HCT116 (cell line): ENCODE measurements around the gene ARNT2. TPM values are rescaled to one million over a fixed set of nuclear protein-coding genes. Genes with fewer than 3 reads are reported as not detected.

Experiments used
- ATAC-seq: fragments of 200-7000 bp; cut with Tn5 transposase; 2 replicates; pipeline ENCODE4 v1.9.1; 2020; ENCODE audit warnings: mild to moderate bottlenecking, moderate library complexity
- BruUV-seq: library from RNA; stranded (reverse); fragments of 400-500 nt; replicated peaks from 2 replicates; lab custom pipeline; 2021; lab: Mats Ljungman, UMichigan
- CTCF ChIA-PET: fragments of 300-600 bp; sonication (Branson Sonifier 250); formaldehyde crosslinking; loops from one replicate; lab custom pipeline; 2021; ENCODE audit warnings: antibody characterized with exemption; lab: Charles Lee
- POLR2A ChIA-PET: fragments of 300-600, 350-600 bp; sonication (Branson Sonifier 250); formaldehyde crosslinking; loops from one replicate; lab custom pipeline; 2021; ENCODE audit warnings: antibody characterized with exemption; lab: Charles Lee
- RAD21 ChIA-PET, 2 experiments: fragments of 300-600 bp; sonication (Branson Sonifier 250); formaldehyde crosslinking; loops; one replicate each; lab custom pipeline; 2023; ENCODE audit warnings: low total read pairs in 2 of 2; ENCODE audit not compliant: uncharacterized antibody in 2 of 2, unreplicated experiment in 2 of 2, low non-redundant PET in 1 of 2; lab: Charles Lee
- DNase-seq: peaks from one replicate; pipeline ENCODE4 v3.0.0-alpha.2; 2010; ENCODE audit warnings: low read depth, low spot score
- H2AFZ ChIP-seq: fragments of 200-600 bp; shearing (Covaris generic), sonication (generic); 2 replicates; pipeline ENCODE4 v1.6.1; 2017; ENCODE audit warnings: low read depth, mixed run types, mixed read lengths, antibody characterized with exemption, low read length; ENCODE audit not compliant: poor library complexity, severe bottlenecking
- H3K27ac ChIP-seq: 2 replicates; pipeline ENCODE4 v1.5.1; 2012; ENCODE audit warnings: low read depth, low read length
- H3K27me3 ChIP-seq: fragments of 200-600 bp; sonication (generic); 2 replicates; pipeline ENCODE4 v1.6.1; 2016; ENCODE audit warnings: mixed run types, low read length, mixed read lengths; ENCODE audit not compliant: insufficient read depth
- H3K36me3 ChIP-seq, 2 experiments: fragments of 200-500 bp in 1 of 2; fragments of 200-600 bp in 1 of 2; sonication (Bioruptor generic) in 1 of 2; sonication (generic) in 1 of 2; 2 replicates each; pipeline versions ENCODE4 v1.5.1 to v1.6.1; 2014 to 2016; ENCODE audit warnings: low read length in 2 of 2, inconsistent platforms in 1 of 2, mixed read lengths in 1 of 2, mixed run types in 1 of 2; ENCODE audit not compliant: insufficient read depth in 2 of 2, control insufficient read depth in 1 of 2
- H3K4me1 ChIP-seq, 2 experiments: fragments of 200-600 bp in 1 of 2; sonication (generic) in 1 of 2; 2 replicates each; pipeline versions ENCODE4 v1.5.1 to v1.6.1; 2012 to 2017; ENCODE audit warnings: low read length in 2 of 2, inconsistent platforms in 1 of 2, mild to moderate bottlenecking in 1 of 2, mixed read lengths in 1 of 2, mixed run types in 1 of 2, moderate library complexity in 1 of 2; ENCODE audit not compliant: insufficient read depth in 2 of 2, control insufficient read depth in 1 of 2
- H3K4me2 ChIP-seq: fragments of 200-600 bp; sonication (generic); 2 replicates; pipeline ENCODE4 v1.6.1; 2017; ENCODE audit warnings: mixed run types, low read length, mixed read lengths
- H3K4me3 ChIP-seq, 2 experiments: fragments of 200-600 bp in 1 of 2; sonication (generic) in 1 of 2; replicated peaks in 1 of 2; 2 replicates each; pipeline ENCODE4 v1.5.1; 2011 to 2016; ENCODE audit warnings: low read length in 2 of 2, control low read depth in 1 of 2, low read depth in 1 of 2, mild to moderate bottlenecking in 1 of 2, mixed read lengths in 1 of 2, mixed run types in 1 of 2
- H3K79me2 ChIP-seq: fragments of 200-600 bp; sonication (generic); 2 replicates; pipeline ENCODE4 v1.6.1; 2017; ENCODE audit warnings: mild to moderate bottlenecking, mixed run types, low read length, moderate library complexity, mixed read lengths; ENCODE audit not compliant: insufficient read depth
- H3K9ac ChIP-seq: fragments of 200-600 bp; sonication (generic); 2 replicates; pipeline ENCODE4 v1.6.1; 2016; ENCODE audit warnings: low read length, mixed read lengths
- H3K9me2 ChIP-seq: fragments of 200-600 bp; sonication (generic), shearing (Covaris generic); 2 replicates; pipeline ENCODE4 v1.6.1; 2017; ENCODE audit warnings: mixed run types, mild to moderate bottlenecking, moderate library complexity; ENCODE audit not compliant: insufficient read depth
- H3K9me3 ChIP-seq, 2 experiments: fragments of 200-500 bp in 1 of 2; fragments of 200-600 bp in 1 of 2; sonication (Bioruptor generic) in 1 of 2; sonication (generic) in 1 of 2; 2 replicates each; pipeline ENCODE4 v1.6.1; 2014 to 2017; ENCODE audit warnings: low read length in 2 of 2, mixed read lengths in 2 of 2, inconsistent platforms in 1 of 2, low read depth in 1 of 2, mild to moderate bottlenecking in 1 of 2, mixed run types in 1 of 2, moderate library complexity in 1 of 2; ENCODE audit not compliant: control insufficient read depth in 1 of 2, insufficient read depth in 1 of 2
- H4K20me1 ChIP-seq: fragments of 200-600 bp; sonication (generic), shearing (Covaris generic); 2 replicates; pipeline ENCODE4 v1.6.1; 2017; ENCODE audit warnings: mixed run types, mild to moderate bottlenecking, moderate library complexity; ENCODE audit not compliant: insufficient read depth
- ATF3 ChIP-seq: IDR thresholded peaks from 2 replicates; pipeline ENCODE4 v1.6.1; 2012
- CBX3 ChIP-seq: IDR thresholded peaks from 2 replicates; pipeline ENCODE4 v1.6.1; 2012; ENCODE audit warnings: low read depth
- EZH2phosphoT487 ChIP-seq: fragments of 200-600 bp; IDR thresholded peaks from 2 replicates; pipeline ENCODE4 v1.6.1; 2018; ENCODE audit warnings: antibody characterized with exemption, borderline replicate concordance
- JUND ChIP-seq: IDR thresholded peaks from 2 replicates; pipeline ENCODE4 v1.6.1; 2012
- POLR2AphosphoS5 ChIP-seq: IDR thresholded peaks from 2 replicates; pipeline ENCODE4 v1.6.1; 2011; ENCODE audit warnings: mild to moderate bottlenecking, low read depth, low read length, moderate library complexity
- REST ChIP-seq: IDR thresholded peaks from 2 replicates; pipeline ENCODE4 v1.6.1; 2012; ENCODE audit warnings: low read depth
- SIN3A ChIP-seq: IDR thresholded peaks from 2 replicates; pipeline ENCODE4 v1.6.1; 2012; ENCODE audit warnings: low read depth
- TCF7L2 ChIP-seq: IDR thresholded peaks from 2 replicates; pipeline ENCODE4 v1.7.0; 2011; ENCODE audit warnings: borderline replicate concordance, inconsistent platforms; ENCODE audit not compliant: insufficient read depth, insufficient read length; ENCODE audit errors: extremely low read depth
- YY1 ChIP-seq: IDR thresholded peaks from 2 replicates; pipeline ENCODE4 v1.6.1; 2011; ENCODE audit warnings: low read length, low read depth, moderate library complexity, mild to moderate bottlenecking; ENCODE audit not compliant: insufficient replicate concordance; ENCODE audit errors: extremely low read depth
- ZBTB33 ChIP-seq: IDR thresholded peaks from 2 replicates; pipeline ENCODE4 v1.6.1; 2011; ENCODE audit warnings: mild to moderate bottlenecking, low read length, moderate library complexity; ENCODE audit not compliant: insufficient replicate concordance; ENCODE audit errors: extremely low read depth
- ZNF274 ChIP-seq: fragments of 200-500 bp; sonication (Bioruptor generic); IDR thresholded peaks from 2 replicates; pipeline ENCODE4 v1.6.1; 2014; ENCODE audit warnings: mild to moderate bottlenecking, low read depth, low read length, inconsistent platforms
- intact Hi-C: fragments of 100-400 bp; cut with micrococcal nuclease; formaldehyde crosslinking; loops from 2 replicates; pipeline ENCODE4 v1.10.0; 2022
- total RNA-seq: library from RNA; stranded (reverse); gene quantifications from one replicate; pipeline ENCODE4 v1.2.1, GENCODE V29; 2021; ENCODE audit not compliant: unreplicated experiment

The ARNT2 gene
- total RNA-seq, 1 experiment from 2014 or later = 3.0 TPM

- H3K4me2 ChIP-seq = no peak overlapping the region
- no peaks in the 10 kb centered on the region for H3K79me2 ChIP-seq
- ChIA-PET POLR2A (no interaction called here), RAD21 (no interaction called here), CTCF (no interaction called here)
- H3K4me1 ChIP-seq = no peaks in the 10 kb centered on the region
- ATAC-seq = no peak
- no peak overlapping the region for H3K4me3 ChIP-seq
- no peak overlapping the region for H3K9ac ChIP-seq
- H3K27ac ChIP-seq = no peak overlapping the region
- H3K27me3 ChIP-seq = no peaks in the 10 kb centered on the region
- no TSS peak for BruUV-seq
- no peaks in the 10 kb centered on the region for H3K9me2 ChIP-seq
- TF ChIP-seq CBX3 (no peak), REST (no peak), ATF3 (no peak)
- H3K9me3 ChIP-seq = no peaks in the 10 kb centered on the region
- no peaks in the 10 kb centered on the region for H4K20me1 ChIP-seq
- intact Hi-C loops = no loop called here
- no peaks in the 10 kb centered on the region for H3K36me3 ChIP-seq
- no peak for DNase-seq
- no peak overlapping the region for H2AFZ ChIP-seq
Measured at GRCh38 chr15:80559320-80559693, 155.1 kb downstream of the ARNT2 start.

- no peaks in the 10 kb centered on the region for H3K9me2 ChIP-seq
- CTCF ChIA-PET = no interaction called here
- H3K27me3 ChIP-seq = no peaks in the 10 kb centered on the region
- no peak overlapping the region for H3K27ac ChIP-seq
- no peak for TF ChIP-seq ZNF274
- no peak for TF ChIP-seq SIN3A
- no peak for TF ChIP-seq JUND
- TF ChIP-seq ATF3 = no peak
- no peak for TF ChIP-seq TCF7L2
- no peak for TF ChIP-seq EZH2phosphoT487
- no peak for TF ChIP-seq YY1
- no peak for TF ChIP-seq ZBTB33
- TF ChIP-seq POLR2AphosphoS5 = no peak
- no peak for TF ChIP-seq CBX3
- no peak overlapping the region for H2AFZ ChIP-seq
- H3K36me3 ChIP-seq = no peaks in the 10 kb centered on the region
- DNase-seq = no peak
- POLR2A ChIA-PET = no interaction called here
- RAD21 ChIA-PET = no interaction called here
- no TSS peak for BruUV-seq
- H3K4me1 ChIP-seq = no peaks in the 10 kb centered on the region
- H3K9ac ChIP-seq = no peak overlapping the region
- intact Hi-C loops = loop anchor here (10.0 kb wide), 1 partner anchor 705 kb away; no protein-coding TSS in a partner anchor
- no peak overlapping the region for H3K4me2 ChIP-seq
- no peaks in the 10 kb centered on the region for H3K79me2 ChIP-seq
- no peaks in the 10 kb centered on the region for H3K9me3 ChIP-seq
- H3K4me3 ChIP-seq = no peak overlapping the region
- no peaks in the 10 kb centered on the region for H4K20me1 ChIP-seq
- no peak for ATAC-seq
Measured at GRCh38 chr15:80559761-80560160, 155.6 kb downstream of the ARNT2 start.
